Astrocyte (in vitro differentiated cells and primary cell): Measurements from ENCODE around the gene ISX.

Experiments used
- CTCF ChIP-seq: IDR thresholded peaks from 2 replicates; pipeline ENCODE4 v1.5.1; 2011; ENCODE audit warnings: low read depth, mild to moderate bottlenecking, inconsistent platforms, low read length, moderate library complexity; ENCODE audit not compliant: insufficient read depth
- EZH2 ChIP-seq: IDR thresholded peaks from 2 replicates; pipeline ENCODE4 v1.6.1; 2012; ENCODE audit warnings: mild to moderate bottlenecking, low read length, inconsistent platforms; ENCODE audit not compliant: insufficient read depth

- TF ChIP-seq EZH2 (no peak), CTCF (peak; percentile 67)
Measured at GRCh38 chr22:35023692-35024363, 42.1 kb upstream of the ISX start.
